HepG2 (cell line): ENCODE measurements around the gene FLYWCH1. TPM values are rescaled to one million over a fixed set of nuclear protein-coding genes. Genes with fewer than 3 reads are reported as not detected.

ENCODE experiments used
- ATF7 ChIP-seq, 2 experiments: fragments of 450-650 bp in 1 of 2; sonication (generic) in 1 of 2; formaldehyde crosslinking in 1 of 2; IDR thresholded peaks; 2 replicates each; pipeline versions ENCODE4 v1.4.0 to v1.6.1; 2016 to 2020; ENCODE audit warnings: antibody characterized with exemption in 1 of 2, mild to moderate bottlenecking in 1 of 2, missing genetic modification reagents in 1 of 2
- EEA1 ChIP-seq: sonication (generic); formaldehyde crosslinking; IDR thresholded peaks from 2 replicates; pipeline ENCODE4 v1.5.1; 2020; ENCODE audit warnings: mild to moderate bottlenecking, missing genetic modification reagents, borderline replicate concordance
- JUN ChIP-seq: sonication (generic); formaldehyde crosslinking; IDR thresholded peaks from 2 replicates; pipeline ENCODE4 v1.4.0; 2020; ENCODE audit warnings: mild to moderate bottlenecking, missing genetic modification reagents
- MIER2 ChIP-seq: IDR thresholded peaks from 2 replicates; pipeline ENCODE4 v1.6.1; 2016; ENCODE audit warnings: missing biosample characterization, missing genetic modification reagents
- SNAPC2 ChIP-seq: sonication (generic); formaldehyde crosslinking; IDR thresholded peaks from 2 replicates; pipeline ENCODE4 v1.8.1; 2022; ENCODE audit warnings: mild to moderate bottlenecking, missing genetic modification reagents
- THAP9 ChIP-seq: sonication (generic); formaldehyde crosslinking; IDR thresholded peaks from 2 replicates; pipeline ENCODE4; 2020; ENCODE audit warnings: missing genetic modification reagents, mild to moderate bottlenecking, borderline replicate concordance
- ZNF234 ChIP-seq: sonication (generic); formaldehyde crosslinking; conservative IDR thresholded peaks from 2 replicates; pipeline ENCODE4 v1.5.1; 2020; ENCODE audit warnings: mild to moderate bottlenecking, missing genetic modification reagents
- ZNF407 ChIP-seq: sonication (generic); formaldehyde crosslinking; IDR thresholded peaks from one replicate; pipeline ENCODE4 v1.5.1; 2020; ENCODE audit warnings: mild to moderate bottlenecking, missing genetic modification reagents; ENCODE audit errors: not compliant biosample characterization
- polyA plus RNA-seq, 8 experiments: library from polyadenylated mRNA; depleted of rRNA in 3 of 8; stranded (reverse) in 7 of 8; unstranded in 1 of 8; fragments of >200 nt; fragmentation: Illumina TruSeq in 4 of 8; extraction: Trizol in 4 of 8; gene quantifications; 2 replicates each; pipeline versions ENCODE4 v1.2.1 to v1.2.3, GENCODE V29; 2011 to 2016; ENCODE audit warnings: low read depth in 4 of 8, missing spikeins in 1 of 8, mixed read lengths in 1 of 8; ENCODE audit not compliant: insufficient read depth in 1 of 8
- total RNA-seq, 5 experiments: library from RNA; depleted of rRNA; stranded (reverse); fragments of >200 nt; fragmentation: Illumina TruSeq; extraction: Trizol; gene quantifications; 2 replicates each; pipeline ENCODE4 v1.2.3, GENCODE V29; 2016; ENCODE audit warnings: low read depth in 1 of 5
- TF ChIP-seq, protein P1 (sequence below): sonication (generic); formaldehyde crosslinking; IDR thresholded peaks from 2 replicates; pipeline ENCODE4 v1.4.0; 2020; ENCODE audit warnings: mild to moderate bottlenecking, low read depth, missing genetic modification reagents
- TF ChIP-seq, protein P2 (sequence below): sonication (generic); formaldehyde crosslinking; IDR thresholded peaks from 2 replicates; pipeline ENCODE4 v1.4.0; 2020; ENCODE audit warnings: missing genetic modification reagents, low read depth, mild to moderate bottlenecking, borderline replicate concordance

The FLYWCH1 gene
- total and polyA plus RNA-seq, 2 of the 13 experiments (the other 11 are each of a cell fraction or from before 2014, with no cell fraction given): 7.3 to 12.4 TPM

- TF ChIP-seq, protein P1, sequence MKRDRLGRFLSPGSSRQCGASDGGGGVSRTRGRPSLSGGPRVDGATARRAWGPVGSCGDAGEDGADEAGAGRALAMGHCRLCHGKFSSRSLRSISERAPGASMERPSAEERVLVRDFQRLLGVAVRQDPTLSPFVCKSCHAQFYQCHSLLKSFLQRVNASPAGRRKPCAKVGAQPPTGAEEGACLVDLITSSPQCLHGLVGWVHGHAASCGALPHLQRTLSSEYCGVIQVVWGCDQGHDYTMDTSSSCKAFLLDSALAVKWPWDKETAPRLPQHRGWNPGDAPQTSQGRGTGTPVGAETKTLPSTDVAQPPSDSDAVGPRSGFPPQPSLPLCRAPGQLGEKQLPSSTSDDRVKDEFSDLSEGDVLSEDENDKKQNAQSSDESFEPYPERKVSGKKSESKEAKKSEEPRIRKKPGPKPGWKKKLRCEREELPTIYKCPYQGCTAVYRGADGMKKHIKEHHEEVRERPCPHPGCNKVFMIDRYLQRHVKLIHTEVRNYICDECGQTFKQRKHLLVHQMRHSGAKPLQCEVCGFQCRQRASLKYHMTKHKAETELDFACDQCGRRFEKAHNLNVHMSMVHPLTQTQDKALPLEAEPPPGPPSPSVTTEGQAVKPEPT (CRISPR knock-in tag): no peak
- TF ChIP-seq, protein P2, sequence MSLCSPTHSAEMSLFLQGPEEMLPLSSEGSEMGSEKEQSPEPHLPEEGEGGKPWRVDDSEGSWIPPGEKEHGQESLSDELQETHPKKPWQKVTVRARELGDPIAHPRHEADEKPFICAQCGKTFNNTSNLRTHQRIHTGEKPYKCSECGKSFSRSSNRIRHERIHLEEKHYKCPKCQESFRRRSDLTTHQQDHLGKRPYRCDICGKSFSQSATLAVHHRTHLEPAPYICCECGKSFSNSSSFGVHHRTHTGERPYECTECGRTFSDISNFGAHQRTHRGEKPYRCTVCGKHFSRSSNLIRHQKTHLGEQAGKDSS (CRISPR knock-in tag): peak; percentile 57; the same call in 1 of the 2 replicates
- TF ChIP-seq ATF7 (IDR thresholded peaks at IDR 0.05) (no peak), ATF7 (CRISPR knock-in tag; IDR thresholded peaks at IDR 0.05) (no peak), MIER2 (CRISPR knock-in tag) (no peak; the same call in 1 of the 2 replicates), ZNF234 (CRISPR knock-in tag) (no peak), ZNF407 (CRISPR knock-in tag) (no peak), EEA1 (0 out of 2 replicates have a peak, but pooled peaks have one; percentile 59), JUN (no peak), THAP9 (CRISPR knock-in tag) (peak; percentile 87), SNAPC2 (CRISPR knock-in tag) (0 out of 2 replicates have a peak, but pooled peaks have one; percentile 19)
These were observed 43.5 kb upstream of the FLYWCH1 start (continued) for GRCh38 chr16:2867987-2868789.
